ENCODE results near the gene GPX4. TPM values are rescaled to one million over a fixed set of nuclear protein-coding genes. Genes with fewer than 3 reads are reported as not detected.
"Not testable (repeated sequence)": the region's sequence is repeated elsewhere in the genome, so short reads cannot be mapped to it uniquely, and the experiment has no call there.

The GPX4 gene
- total RNA-seq, 1 donor from 2014 or later, result 330 TPM

DNA sequence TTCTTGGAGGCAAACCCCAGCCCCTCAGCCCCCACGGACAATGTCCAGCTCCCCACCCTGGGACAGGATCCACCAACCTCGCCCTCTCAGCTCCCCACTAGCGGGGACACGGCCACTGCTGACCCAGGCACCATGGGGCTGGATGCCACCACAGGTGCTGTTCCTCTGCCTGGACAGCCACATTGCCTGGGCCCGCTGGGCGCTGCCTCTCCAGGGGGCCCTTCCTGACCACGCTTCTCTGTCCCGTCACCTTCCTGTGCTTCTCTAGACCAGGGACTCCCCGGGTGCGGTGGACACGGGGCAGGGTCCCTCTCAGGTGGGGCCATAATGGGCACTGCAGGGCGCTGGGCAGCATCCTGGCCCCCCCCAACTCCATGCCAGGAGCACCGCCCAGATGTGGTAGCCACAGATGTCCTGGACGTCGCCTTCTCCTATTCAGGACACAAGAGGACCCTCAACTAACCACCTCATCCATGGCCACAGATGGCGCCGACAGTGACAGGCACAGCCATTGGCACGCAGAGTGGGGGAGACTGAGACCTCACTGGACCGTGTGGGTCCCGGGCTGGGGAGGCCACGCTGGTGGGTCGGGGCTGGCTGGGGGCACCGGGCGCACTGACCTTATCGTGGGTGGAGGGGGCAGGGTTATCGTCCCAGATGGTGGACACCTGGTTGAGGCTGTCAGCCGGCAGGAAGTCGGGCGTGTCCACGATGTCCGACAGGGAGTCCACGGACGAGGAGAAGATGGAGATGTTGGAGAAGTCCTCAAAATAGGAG, 23.4 kb downstream of the GPX4 start:
- Mint-ChIP-seq H3K36me3 (ENCODE audit: low read depth, unreplicated experiment) (peaks cover 3% of the 10 kb centered on the region), H3K9me3 (ENCODE audit: unreplicated experiment) (no peaks in the 10 kb centered on the region), H3K4me1 (ENCODE audit: unreplicated experiment) (no peaks in the 10 kb centered on the region), H3K27me3 (ENCODE audit: unreplicated experiment) (peaks cover 12% of the 10 kb centered on the region), H3K4me3 (ENCODE audit: unreplicated experiment) (no peak overlapping the region), H3K27ac (ENCODE audit: unreplicated experiment) (no peak overlapping the region)
- DNase-seq (ENCODE audit: low spot score), result no peak
- TF ChIP-seq, protein P1, sequence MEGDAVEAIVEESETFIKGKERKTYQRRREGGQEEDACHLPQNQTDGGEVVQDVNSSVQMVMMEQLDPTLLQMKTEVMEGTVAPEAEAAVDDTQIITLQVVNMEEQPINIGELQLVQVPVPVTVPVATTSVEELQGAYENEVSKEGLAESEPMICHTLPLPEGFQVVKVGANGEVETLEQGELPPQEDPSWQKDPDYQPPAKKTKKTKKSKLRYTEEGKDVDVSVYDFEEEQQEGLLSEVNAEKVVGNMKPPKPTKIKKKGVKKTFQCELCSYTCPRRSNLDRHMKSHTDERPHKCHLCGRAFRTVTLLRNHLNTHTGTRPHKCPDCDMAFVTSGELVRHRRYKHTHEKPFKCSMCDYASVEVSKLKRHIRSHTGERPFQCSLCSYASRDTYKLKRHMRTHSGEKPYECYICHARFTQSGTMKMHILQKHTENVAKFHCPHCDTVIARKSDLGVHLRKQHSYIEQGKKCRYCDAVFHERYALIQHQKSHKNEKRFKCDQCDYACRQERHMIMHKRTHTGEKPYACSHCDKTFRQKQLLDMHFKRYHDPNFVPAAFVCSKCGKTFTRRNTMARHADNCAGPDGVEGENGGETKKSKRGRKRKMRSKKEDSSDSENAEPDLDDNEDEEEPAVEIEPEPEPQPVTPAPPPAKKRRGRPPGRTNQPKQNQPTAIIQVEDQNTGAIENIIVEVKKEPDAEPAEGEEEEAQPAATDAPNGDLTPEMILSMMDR (IDR thresholded peaks at IDR 0.05; ENCODE audit: unreplicated experiment), result no peak

DNA sequence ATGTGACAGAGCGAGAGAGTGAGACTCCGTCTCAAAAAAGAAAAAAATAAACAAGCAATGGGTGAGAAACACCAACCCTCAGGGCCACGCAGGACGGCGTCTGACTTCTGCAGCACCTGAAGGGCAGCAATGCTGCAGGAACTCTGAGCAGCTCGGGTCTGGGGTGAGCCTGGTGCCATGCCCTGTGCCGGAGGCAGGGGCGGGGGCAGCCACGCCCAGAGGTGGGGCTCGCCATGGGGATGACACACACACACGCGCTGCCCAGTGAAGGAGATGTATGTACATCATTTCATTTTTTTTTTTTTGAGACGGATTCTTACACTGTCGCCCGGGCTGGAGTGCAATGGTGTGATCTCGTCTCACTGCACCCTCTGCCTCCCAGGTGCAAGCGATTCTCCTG, 24.3 kb downstream of the GPX4 start:
- H3K4me3 Mint-ChIP-seq (ENCODE audit: unreplicated experiment), result no peak overlapping the region
- no peaks in the 10 kb centered on the region for H3K4me1 Mint-ChIP-seq (ENCODE audit: unreplicated experiment)
- peaks cover 10% of the 10 kb centered on the region for H3K27me3 Mint-ChIP-seq (ENCODE audit: unreplicated experiment)
- H3K36me3 Mint-ChIP-seq (ENCODE audit: low read depth, unreplicated experiment), result no peaks in the 10 kb centered on the region
- peak overlapping the region; percentile 61 for H3K27ac Mint-ChIP-seq (ENCODE audit: unreplicated experiment)
- no peak for DNase-seq (ENCODE audit: low spot score)
- TF ChIP-seq, protein P1 (IDR thresholded peaks at IDR 0.05; ENCODE audit: unreplicated experiment), result no peak
- no peaks in the 10 kb centered on the region for H3K9me3 Mint-ChIP-seq (ENCODE audit: unreplicated experiment)

DNA sequence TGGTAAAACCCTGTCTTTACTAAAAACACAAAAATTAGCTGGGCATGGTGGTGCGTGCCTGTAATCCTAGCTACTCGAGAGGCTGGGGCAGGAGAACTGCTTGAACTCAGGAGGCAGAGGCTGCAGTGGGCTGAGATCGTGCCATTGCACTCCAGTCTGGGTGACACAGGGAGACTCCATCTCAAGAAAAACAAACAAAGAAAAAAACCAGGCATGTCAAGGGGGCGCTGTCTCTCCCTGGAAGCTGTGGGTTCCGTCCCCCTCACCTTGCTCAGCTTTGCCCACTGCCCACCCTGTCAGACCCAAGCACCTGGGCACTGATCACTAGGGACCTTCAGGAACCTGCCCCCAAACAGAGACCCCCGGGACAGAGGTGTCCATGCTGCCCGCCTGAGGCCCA, 25.3 kb downstream of the GPX4 start:
- not testable (repeated sequence) for DNase-seq (ENCODE audit: low spot score); H3K27ac Mint-ChIP-seq (ENCODE audit: unreplicated experiment); H3K9me3 Mint-ChIP-seq (ENCODE audit: unreplicated experiment); H3K36me3 Mint-ChIP-seq (ENCODE audit: low read depth, unreplicated experiment); H3K4me3 Mint-ChIP-seq (ENCODE audit: unreplicated experiment); H3K4me1 Mint-ChIP-seq (ENCODE audit: unreplicated experiment)
- H3K27me3 Mint-ChIP-seq (ENCODE audit: unreplicated experiment), result peaks cover 10% of the 10 kb centered on the region

DNA sequence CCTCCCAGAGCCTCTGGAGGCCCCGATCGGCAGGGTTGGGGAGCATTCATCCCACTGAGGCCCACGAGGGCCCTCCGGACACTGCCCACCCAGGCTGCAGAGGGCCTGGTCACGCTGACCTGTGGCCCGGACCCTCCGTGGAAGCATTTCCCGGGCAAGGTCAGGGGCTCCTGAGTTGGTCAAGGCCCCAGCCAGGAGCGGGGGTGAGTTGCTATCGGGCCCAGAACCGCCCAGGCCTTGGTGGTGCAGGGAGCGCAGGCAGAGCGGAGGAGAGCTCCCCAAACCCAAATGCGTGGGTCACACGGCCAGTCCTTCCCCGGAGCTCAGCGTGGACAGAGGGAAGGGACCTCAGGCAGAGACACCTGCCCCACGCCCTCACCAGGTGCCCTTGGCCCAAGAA, 25.7 kb downstream of the GPX4 start:
- H3K27me3 Mint-ChIP-seq (ENCODE audit: unreplicated experiment), result peaks cover 13% of the 10 kb centered on the region
- no peak for DNase-seq (ENCODE audit: low spot score)
- peaks cover 6% of the 10 kb centered on the region for H3K4me1 Mint-ChIP-seq (ENCODE audit: unreplicated experiment)
- H3K27ac Mint-ChIP-seq (ENCODE audit: unreplicated experiment), result no peak overlapping the region
- H3K4me3 Mint-ChIP-seq (ENCODE audit: unreplicated experiment), result no peak overlapping the region
- TF ChIP-seq, protein P1 (IDR thresholded peaks at IDR 0.05; ENCODE audit: unreplicated experiment), result no peak
- no peaks in the 10 kb centered on the region for H3K9me3 Mint-ChIP-seq (ENCODE audit: unreplicated experiment)
- H3K36me3 Mint-ChIP-seq (ENCODE audit: low read depth, unreplicated experiment), result no peaks in the 10 kb centered on the region

DNA sequence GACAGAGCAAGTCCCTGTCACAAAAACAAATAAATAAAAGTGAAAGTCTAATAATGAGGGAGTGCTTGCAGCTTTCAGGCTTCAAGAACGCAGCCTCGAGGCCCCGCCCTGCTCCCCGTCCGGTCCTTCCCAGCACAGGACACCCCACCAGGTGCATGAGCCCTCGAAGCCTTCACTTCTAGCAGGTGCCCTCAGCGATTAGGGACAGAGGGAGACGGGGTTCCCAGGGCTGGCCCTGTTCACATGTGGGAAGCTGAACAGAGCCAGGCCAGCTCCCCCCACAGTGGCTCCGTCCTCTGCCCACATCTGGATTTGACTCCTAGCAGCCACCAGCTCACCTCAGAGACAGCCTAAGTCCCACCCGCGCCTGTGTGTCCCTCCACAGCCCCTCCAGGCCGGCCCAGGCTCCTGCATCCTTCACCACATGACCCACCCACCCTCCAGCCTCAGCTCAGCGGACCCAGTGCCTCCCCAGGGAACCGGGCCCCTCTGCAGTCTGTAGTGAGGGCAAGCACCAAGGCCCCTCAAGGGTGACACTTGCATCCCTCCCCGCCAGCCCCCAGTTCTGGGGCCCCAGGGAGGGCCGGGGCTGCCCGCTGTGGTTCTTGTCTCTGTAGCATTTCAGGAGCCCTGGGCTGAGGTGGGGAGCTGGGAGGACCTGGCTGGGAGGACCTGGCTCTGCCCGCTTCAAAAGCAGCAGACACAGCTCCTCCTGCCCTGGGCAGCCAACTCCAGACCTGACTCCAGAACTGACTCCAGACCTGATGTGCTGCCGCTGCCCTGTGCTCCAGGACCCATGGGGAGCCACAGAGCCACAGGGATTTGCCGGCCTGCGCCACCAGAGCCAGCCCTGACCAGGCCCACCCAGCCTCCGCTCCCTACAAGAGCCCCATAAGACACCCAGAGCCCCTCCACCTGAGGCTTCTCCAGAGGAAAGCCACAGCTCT, 27.2 kb downstream of the GPX4 start:
- Mint-ChIP-seq H3K9me3 (ENCODE audit: unreplicated experiment) (no peaks in the 10 kb centered on the region), H3K4me3 (ENCODE audit: unreplicated experiment) (no peak overlapping the region), H3K4me1 (ENCODE audit: unreplicated experiment) (peaks cover 6% of the 10 kb centered on the region), H3K27ac (ENCODE audit: unreplicated experiment) (peak overlapping the region; percentile 24), H3K27me3 (ENCODE audit: unreplicated experiment) (peaks cover 4% of the 10 kb centered on the region), H3K36me3 (ENCODE audit: low read depth, unreplicated experiment) (no peaks in the 10 kb centered on the region)
- TF ChIP-seq, protein P1 (IDR thresholded peaks at IDR 0.05; ENCODE audit: unreplicated experiment), result no peak
- DNase-seq (ENCODE audit: low spot score), result no peak

Measured in endothelial cell (in vitro differentiated cells).